ENCODE results near the gene DOCK9.

- TF ChIP-seq CTCF (conservative IDR thresholded peaks at IDR 0.05 in 1 of 2, IDR thresholded peaks at IDR 0.05 in 1 of 2; ENCODE audit: extremely low read depth in 1 of 2, insufficient read depth in 1 of 2, low read depth in 1 of 2, low read length in 2 of 2) (no peak), EZH2 (IDR thresholded peaks at IDR 0.05; ENCODE audit: borderline replicate concordance, low read length) (no peak)
Observed at GRCh38 chr13:98875146-98875729, 102.6 kb downstream of the DOCK9 start.

Data from mammary epithelial cell (primary cell).